ENCODE measurements around the gene ACBD6.

GRCh38 chr1:180534214-180534613 is 31.8 kb upstream of the ACBD6 start:
- TF ChIP-seq CTCF (IDR thresholded peaks at IDR 0.05; ENCODE audit: low read depth, low read length, poor library complexity, severe bottlenecking), result no peak
- TF ChIP-seq EZH2phosphoT487 (IDR thresholded peaks at IDR 0.05; ENCODE audit: borderline replicate concordance, low read length), result no peak

All from DOHH2 (cell line).